Lower leg skin (tissue), 4 donors: ENCODE measurements around the gene CCL8. TPM values are rescaled to one million over a fixed set of nuclear protein-coding genes. Genes with fewer than 3 reads are reported as not detected.
"Not testable (repeated sequence)": the region's sequence is repeated elsewhere in the genome, so short reads cannot be mapped to it uniquely, and the experiment has no call there.

ENCODE experiments used
- DNase-seq, 2 donors: peaks; one replicate each; pipeline ENCODE4 v3.0.0-alpha.2; 2019; ENCODE audit warnings: low spot score in 2 of 2
- H3K4me3 ChIP-seq: fragments of 200-600 bp; sonication (generic); 2 replicates; pipeline ENCODE4 v1.5.1; 2017; ENCODE audit warnings: mild to moderate bottlenecking, low read depth; ENCODE audit not compliant: poor library complexity, severe bottlenecking
- CTCF ChIP-seq, 3 donors: fragments of 450-650 bp; IDR thresholded peaks; one replicate each; pipeline ENCODE4 v1.5.1; 2016; ENCODE audit warnings: antibody characterized with exemption in 3 of 3, mild to moderate bottlenecking in 3 of 3, moderate library complexity in 2 of 3
- POLR2A ChIP-seq, 2 donors: fragments of 450-650 bp; IDR thresholded peaks; one replicate each; pipeline ENCODE4 v1.6.1; 2016 to 2017; ENCODE audit warnings: antibody characterized with exemption in 2 of 2, mild to moderate bottlenecking in 1 of 2, moderate library complexity in 1 of 2
- WGBS, 2 donors: methylation state at CpG; one replicate each; pipeline ENCODE4 v1.1.5; 2018; 5-methylcytosine and 5-hydroxymethylcytosine counted together
- intact Hi-C: fragments of 100-400 bp; cut with DNase I; formaldehyde crosslinking; loops from one replicate; pipeline ENCODE4 v1.15.0; 2023; ENCODE audit warnings: low total_unique reads
- total RNA-seq, 4 donors: library from RNA; depleted of rRNA; stranded (reverse); fragments of >200 nt; gene quantifications; one replicate each; pipeline ENCODE4 v1.1.0, GENCODE V29; 2016

Gene CCL8
- total RNA-seq, 4 donors from 2014 or later, result not detected

DNA sequence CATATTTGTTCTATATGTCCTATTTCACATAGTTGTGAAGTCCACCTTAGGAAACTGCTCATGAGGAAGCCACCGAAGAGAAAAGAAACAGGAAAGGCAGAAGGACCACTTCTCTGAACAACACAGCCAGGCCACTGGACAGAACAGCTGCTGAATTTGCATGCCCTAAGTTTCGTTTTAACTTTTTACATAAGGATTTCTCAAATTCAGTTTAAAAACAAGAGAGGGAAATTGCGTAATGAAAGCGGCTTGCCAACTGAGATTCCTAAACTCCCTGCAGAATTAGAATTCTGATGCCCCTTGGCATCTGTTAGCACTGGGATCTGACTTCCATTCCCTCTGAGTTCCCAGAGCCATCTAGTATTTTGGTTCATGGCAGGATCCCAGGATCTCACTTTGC is 5.0 kb upstream of the CCL8 start:
- intact Hi-C loops, result no loop called here
- H3K4me3 ChIP-seq, result no peak overlapping the region
- TF ChIP-seq POLR2A (IDR thresholded peaks at IDR 0.05) (no peak), CTCF (IDR thresholded peaks at IDR 0.05) (no peak)
- WGBS, 2 donors, result 33 to 35% methylated on average over 4 of the region's 4 CpGs
- DNase-seq, result no peak

DNA sequence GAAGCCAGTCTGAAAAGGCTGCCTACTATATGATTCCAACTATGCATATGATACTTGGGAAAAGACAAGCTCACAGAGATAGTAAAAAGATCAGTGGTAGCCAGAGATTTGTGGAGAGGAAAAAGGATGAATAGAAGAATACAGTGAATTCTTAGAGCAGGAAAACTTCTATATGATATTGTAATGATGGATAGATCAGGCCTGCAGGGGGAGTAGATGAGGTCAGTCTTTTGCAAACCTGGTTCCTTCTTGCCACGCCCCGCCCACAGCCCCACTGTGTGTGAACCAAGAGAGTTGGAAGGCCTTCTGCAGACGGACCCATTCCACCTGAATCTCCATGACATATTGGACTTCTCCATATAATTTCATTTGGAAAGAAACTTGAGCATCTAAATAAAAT is 761 bp upstream of the CCL8 start:
- DNase-seq, result no peak
- H3K4me3 ChIP-seq, result no peak overlapping the region
- TF ChIP-seq POLR2A (IDR thresholded peaks at IDR 0.05) (no peak), CTCF (IDR thresholded peaks at IDR 0.05) (no peak)
- intact Hi-C loops, result no loop called here
- 78 to 96% methylated on average over 3 of the region's 3 CpGs for WGBS, 2 donors

- H3K4me3 ChIP-seq, result no peak overlapping the region
- TF ChIP-seq CTCF (IDR thresholded peaks at IDR 0.05) (no peak), POLR2A (IDR thresholded peaks at IDR 0.05) (no peak)
- DNase-seq, result no peak
- intact Hi-C loops, result no loop called here
Measured at GRCh38 chr17:34321964-34322363, 2.7 kb downstream of the CCL8 start.

- WGBS, 2 donors, result 50 to 55% methylated on average over 4 of the region's 4 CpGs
- DNase-seq, H3K4me3 ChIP-seq, intact Hi-C loops: not testable (repeated sequence)
Measured at GRCh38 chr17:34327580-34327979, 8.3 kb downstream of the CCL8 start.

GRCh38 chr17:34337701-34338100 is 18.5 kb downstream of the CCL8 start:
- intact Hi-C loops, result no loop called here
- WGBS, 2 donors, result 64 to 69% methylated on average over 1 of the region's 1 CpG
- TF ChIP-seq CTCF (IDR thresholded peaks at IDR 0.05) (no peak), POLR2A (IDR thresholded peaks at IDR 0.05) (no peak)
- no peak for DNase-seq
- no peak overlapping the region for H3K4me3 ChIP-seq

GRCh38 chr17:34339138-34339770 is 20.0 kb downstream of the CCL8 start:
- intact Hi-C loops, result no loop called here
- DNase-seq, result no peak
- TF ChIP-seq POLR2A (IDR thresholded peaks at IDR 0.05), result no peak
- H3K4me3 ChIP-seq, result no peak overlapping the region
- 66 to 77% methylated on average over 3 of the region's 3 CpGs for WGBS, 2 donors

GRCh38 chr17:34341916-34342315 is 22.7 kb downstream of the CCL8 start:
- WGBS, 2 donors, result 94 to 96% methylated on average over 2 of the region's 2 CpGs
- DNase-seq, result no peak
- intact Hi-C loops, result no loop called here
- TF ChIP-seq POLR2A (IDR thresholded peaks at IDR 0.05) (no peak), CTCF (IDR thresholded peaks at IDR 0.05) (no peak)
- no peak overlapping the region for H3K4me3 ChIP-seq
